Panc1 (cell line): ENCODE measurements around the gene NDUFB6.
"Not testable (repeated sequence)": the region's sequence is repeated elsewhere in the genome, so short reads cannot be mapped to it uniquely, and the experiment has no call there.

Source experiments
- POLR2AphosphoS5 ChIP-seq: IDR thresholded peaks from 2 replicates; pipeline ENCODE4 v1.6.1; 2012; ENCODE audit warnings: mild to moderate bottlenecking, low read depth, low read length, moderate library complexity
- TCF7L2 ChIP-seq: IDR thresholded peaks from 2 replicates; pipeline ENCODE4 v1.6.1; 2011; ENCODE audit warnings: mild to moderate bottlenecking, low read depth, low read length, inconsistent platforms
- TF ChIP-seq, protein P1 (sequence below): fragments of 450-650 bp; IDR thresholded peaks from 2 replicates; pipeline ENCODE4 v1.5.1; 2017; ENCODE audit warnings: mild to moderate bottlenecking
- TF ChIP-seq, protein P2 (sequence below), 2 experiments: IDR thresholded peaks; 2 replicates each; pipeline ENCODE4 v1.6.1; 2011 to 2012; ENCODE audit warnings: low read depth in 2 of 2, control low read depth in 1 of 2, low read length in 1 of 2, mild to moderate bottlenecking in 1 of 2, moderate library complexity in 1 of 2; ENCODE audit not compliant: insufficient read depth in 1 of 2

DNA sequence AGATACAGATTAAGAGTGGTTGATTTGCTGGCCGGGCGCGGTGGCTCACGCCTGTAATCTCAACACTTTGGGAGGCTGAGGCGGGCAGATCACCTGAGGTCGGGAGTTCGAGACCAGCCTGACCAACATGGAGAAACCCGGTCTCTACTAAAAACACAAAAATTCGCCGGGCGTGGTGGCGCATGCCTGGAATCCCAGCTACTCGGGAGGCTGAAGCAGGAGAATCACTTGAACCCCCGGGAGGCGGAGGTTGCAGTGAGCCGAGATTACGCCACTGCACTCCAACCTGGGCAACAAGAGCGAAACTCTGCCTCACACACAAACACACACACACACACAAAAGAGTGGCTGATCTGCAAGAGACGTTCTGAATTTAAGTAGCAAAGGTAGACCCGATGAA lies 24.7 kb downstream of the NDUFB6 start:
- TF ChIP-seq, protein P1, sequence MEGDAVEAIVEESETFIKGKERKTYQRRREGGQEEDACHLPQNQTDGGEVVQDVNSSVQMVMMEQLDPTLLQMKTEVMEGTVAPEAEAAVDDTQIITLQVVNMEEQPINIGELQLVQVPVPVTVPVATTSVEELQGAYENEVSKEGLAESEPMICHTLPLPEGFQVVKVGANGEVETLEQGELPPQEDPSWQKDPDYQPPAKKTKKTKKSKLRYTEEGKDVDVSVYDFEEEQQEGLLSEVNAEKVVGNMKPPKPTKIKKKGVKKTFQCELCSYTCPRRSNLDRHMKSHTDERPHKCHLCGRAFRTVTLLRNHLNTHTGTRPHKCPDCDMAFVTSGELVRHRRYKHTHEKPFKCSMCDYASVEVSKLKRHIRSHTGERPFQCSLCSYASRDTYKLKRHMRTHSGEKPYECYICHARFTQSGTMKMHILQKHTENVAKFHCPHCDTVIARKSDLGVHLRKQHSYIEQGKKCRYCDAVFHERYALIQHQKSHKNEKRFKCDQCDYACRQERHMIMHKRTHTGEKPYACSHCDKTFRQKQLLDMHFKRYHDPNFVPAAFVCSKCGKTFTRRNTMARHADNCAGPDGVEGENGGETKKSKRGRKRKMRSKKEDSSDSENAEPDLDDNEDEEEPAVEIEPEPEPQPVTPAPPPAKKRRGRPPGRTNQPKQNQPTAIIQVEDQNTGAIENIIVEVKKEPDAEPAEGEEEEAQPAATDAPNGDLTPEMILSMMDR, result not testable (repeated sequence)
- not testable (repeated sequence) for TF ChIP-seq TCF7L2, POLR2AphosphoS5
- TF ChIP-seq, protein P2, sequence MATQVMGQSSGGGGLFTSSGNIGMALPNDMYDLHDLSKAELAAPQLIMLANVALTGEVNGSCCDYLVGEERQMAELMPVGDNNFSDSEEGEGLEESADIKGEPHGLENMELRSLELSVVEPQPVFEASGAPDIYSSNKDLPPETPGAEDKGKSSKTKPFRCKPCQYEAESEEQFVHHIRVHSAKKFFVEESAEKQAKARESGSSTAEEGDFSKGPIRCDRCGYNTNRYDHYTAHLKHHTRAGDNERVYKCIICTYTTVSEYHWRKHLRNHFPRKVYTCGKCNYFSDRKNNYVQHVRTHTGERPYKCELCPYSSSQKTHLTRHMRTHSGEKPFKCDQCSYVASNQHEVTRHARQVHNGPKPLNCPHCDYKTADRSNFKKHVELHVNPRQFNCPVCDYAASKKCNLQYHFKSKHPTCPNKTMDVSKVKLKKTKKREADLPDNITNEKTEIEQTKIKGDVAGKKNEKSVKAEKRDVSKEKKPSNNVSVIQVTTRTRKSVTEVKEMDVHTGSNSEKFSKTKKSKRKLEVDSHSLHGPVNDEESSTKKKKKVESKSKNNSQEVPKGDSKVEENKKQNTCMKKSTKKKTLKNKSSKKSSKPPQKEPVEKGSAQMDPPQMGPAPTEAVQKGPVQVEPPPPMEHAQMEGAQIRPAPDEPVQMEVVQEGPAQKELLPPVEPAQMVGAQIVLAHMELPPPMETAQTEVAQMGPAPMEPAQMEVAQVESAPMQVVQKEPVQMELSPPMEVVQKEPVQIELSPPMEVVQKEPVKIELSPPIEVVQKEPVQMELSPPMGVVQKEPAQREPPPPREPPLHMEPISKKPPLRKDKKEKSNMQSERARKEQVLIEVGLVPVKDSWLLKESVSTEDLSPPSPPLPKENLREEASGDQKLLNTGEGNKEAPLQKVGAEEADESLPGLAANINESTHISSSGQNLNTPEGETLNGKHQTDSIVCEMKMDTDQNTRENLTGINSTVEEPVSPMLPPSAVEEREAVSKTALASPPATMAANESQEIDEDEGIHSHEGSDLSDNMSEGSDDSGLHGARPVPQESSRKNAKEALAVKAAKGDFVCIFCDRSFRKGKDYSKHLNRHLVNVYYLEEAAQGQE (IDR thresholded peaks at IDR 0.05; ENCODE audit: insufficient read depth in 1 of 2, low read depth in 2 of 2, low read length in 1 of 2), result not testable (repeated sequence)
